GM18517 (cell line): ENCODE data around the gene NOTCH4.
"Not testable (repeated sequence)": the region's sequence is repeated elsewhere in the genome, so short reads cannot be mapped to it uniquely, and the experiment has no call there.

Experiments used
- ATAC-seq: cut with Tn5 transposase; IDR thresholded peaks from one replicate; pipeline ENCODE4 v1.9.1; 2021; ENCODE audit warnings: mild to moderate bottlenecking, moderate library complexity; ENCODE audit not compliant: unreplicated experiment

Gene NOTCH4

DNA sequence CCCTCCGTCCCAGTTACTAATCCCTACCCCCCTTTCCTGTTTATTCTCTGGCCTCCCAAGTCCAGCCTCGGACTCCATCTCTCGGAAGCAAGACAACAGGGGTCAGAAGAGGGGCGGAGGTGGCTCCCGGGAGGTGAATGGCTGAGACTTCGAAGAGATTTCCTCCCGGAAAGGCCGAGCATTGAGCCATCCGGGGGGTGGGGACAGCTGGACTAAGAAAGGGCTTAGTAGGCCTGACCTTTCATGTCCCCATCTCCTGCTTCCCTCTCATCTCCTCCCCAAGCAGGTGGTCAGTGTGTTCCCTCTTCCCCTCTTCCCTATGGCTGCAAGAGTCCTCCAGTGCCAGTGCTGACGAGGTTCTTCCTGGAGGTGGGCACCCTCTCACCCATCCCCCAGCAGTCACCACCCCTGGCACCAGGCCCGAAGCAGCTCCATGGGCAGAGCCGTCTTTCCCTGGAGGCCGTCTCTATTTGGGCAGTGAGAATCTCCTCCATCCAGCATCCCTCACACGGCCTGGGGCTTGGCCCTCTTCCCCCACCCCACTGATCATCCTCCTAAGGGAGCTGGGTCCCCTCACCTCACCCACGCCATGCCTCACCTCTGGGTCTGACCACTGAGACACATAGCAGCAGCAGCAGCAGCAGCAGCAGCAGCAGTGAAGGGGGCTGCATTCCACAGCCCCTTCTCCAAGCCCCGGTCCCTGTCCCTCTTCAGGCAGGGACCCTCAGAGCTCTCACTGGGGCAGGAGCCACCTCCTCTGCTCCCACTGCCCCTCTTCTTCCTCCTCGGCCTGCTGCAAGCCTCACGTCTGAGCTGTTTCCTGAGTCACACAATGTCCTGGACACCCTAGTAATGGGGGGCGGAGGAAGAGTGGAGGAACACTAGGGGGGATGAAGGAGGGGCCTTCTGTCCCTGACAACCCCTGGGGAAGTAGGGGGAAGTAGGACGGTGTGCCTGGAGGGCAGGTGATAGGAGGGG is at the start of gene NOTCH4:
Gene NOTCH4 (minus strand): TSS at position 810 of the 978 bp plus-strand sequence. CDS start 139 bp downstream, at position 671.
- ATAC-seq = no peak

DNA sequence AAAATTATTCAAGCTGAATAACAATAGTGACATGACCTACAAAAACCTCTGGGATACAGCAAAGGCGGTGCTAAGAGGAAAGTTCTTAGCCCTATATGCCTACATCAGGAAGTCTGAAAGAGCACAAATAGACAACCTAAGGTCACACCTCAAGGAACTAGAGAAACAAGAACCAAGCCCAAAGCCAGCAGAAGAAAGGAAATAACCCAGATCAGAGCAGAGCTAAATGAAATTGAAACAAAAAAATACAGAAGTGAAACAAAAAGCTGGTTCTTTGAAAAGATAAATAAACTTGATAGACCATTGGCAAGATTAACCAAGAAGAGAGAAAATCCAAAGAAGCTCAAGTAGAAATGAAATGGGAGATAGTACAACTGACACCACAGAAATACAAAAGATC is 47.6 kb upstream of the NOTCH4 start:
- ATAC-seq = no peak

DNA sequence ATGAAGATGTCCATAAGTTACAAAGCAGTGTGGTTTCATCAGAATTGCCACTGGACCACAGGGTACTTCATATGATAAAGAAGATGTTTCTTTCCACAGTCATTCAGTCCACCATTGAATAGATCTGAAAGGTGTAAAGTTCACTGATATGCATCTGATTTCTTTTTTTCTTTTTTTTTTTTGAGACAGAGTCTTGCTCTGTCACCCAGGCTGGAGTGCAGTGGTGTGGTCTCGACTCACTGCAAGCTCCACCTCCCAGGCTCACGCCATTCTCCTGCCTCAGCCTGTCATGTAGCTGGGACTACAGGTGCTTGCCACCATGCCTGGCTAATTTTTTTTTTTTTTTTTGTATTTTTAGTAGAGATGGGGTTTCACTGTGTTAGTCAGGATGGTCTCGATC is 44.6 kb upstream of the NOTCH4 start:
- ATAC-seq = not testable (repeated sequence)

DNA sequence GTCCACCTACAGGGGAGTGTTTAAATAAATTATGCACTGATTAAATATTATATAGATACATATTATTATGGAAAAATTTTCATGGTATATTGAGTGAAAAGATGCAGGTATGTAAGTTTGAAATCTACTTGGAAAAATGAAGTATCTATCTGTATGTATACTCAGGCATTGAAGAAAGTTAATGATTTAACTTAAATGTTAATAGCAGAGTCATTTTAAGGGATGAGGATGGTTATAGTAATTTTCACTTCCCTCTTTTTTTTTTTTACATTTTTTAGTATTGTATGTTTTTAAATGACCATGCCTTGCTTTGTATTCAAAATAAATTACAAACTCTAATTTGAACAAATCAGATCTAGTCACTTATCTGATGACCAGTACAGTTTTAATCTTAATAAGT is 43.2 kb upstream of the NOTCH4 start:
- ATAC-seq = no peak

DNA sequence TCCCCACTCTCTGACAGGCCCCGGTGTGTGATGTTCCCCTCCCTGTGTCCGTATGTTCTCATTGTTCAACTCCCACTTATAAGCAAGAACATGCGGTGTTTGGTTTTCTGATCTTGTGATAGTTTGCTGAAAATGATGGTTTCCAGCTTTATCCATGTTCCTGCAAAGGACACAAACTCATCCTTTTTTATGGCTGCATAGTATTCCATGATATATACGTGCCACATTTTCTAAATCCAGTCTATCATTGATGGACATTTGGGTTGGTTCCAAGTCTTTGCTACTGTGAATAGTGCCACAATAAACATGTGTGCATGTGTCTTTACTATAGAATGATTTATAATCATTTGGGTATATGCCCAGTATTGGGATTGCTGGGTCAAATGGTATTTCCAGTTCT is 33.4 kb upstream of the NOTCH4 start:
- ATAC-seq = not testable (repeated sequence)

DNA sequence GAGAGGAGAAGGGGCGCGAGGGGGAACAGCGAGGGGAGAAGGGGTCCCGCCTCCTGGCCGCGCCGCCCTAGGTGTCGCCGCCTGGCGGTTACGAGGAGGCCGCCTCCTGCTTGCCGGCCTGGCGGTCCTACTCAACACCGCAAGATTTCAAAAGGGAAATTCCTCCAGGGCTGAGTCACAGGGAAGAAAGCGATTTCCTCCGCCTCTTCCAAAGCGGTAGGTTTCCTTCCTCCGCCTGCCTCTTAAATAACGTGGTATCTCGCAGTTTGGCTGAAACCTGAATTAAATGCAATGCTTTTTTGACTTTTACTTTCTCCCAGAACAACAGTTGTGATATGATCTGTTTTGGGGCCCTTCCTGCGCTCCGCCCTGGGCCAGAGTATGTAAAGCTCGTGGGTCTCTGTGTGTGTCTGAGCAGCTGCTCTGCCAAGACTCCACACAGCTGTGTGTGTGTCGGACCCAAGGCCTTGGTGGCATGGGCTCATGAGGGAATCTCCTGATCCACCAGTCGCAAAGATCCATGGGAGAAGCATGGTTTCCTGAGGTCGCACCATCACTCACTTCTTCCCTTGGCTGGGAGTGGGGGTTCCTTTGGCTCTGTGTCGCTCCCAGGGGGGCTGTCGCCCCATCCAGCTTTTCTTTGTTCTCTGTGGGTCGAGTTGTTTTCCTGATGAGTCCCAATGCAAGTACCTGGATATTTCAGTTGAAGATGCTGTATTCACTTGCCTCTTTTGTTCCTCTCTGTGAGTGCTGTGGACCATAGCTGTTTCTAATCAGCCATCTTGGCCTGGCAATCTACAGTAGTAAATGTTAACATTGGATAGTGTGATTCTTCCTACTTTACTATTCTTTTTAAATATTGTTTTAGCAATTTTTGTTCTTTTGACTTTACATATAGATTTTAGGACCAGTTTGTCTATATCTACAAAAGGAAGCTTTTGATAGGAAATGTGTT is 31.6 kb upstream of the NOTCH4 start:
- ATAC-seq = no peak

DNA sequence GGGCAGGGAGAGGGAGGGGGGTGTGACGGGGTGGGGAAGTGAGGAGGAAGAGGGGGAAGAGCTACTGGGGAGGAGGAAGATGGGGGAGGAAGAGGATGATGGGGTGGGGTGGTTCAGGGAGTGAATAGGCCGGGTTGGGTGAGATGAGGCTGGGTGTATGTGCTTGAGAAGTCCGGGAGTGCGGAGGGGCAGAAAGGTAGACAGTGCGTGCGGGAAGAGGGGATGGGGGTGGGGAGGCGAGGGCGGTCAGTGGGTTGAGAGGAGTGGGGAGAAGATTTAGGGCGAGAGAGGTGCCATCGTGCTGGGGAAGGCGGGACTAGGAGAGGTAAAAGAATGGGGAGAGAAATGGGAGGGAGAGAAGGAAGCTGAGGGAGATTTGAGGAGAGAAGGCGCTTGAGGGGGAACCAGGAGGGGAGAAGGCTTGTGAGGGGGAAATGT is 30.9 kb upstream of the NOTCH4 start:
- ATAC-seq = no peak

DNA sequence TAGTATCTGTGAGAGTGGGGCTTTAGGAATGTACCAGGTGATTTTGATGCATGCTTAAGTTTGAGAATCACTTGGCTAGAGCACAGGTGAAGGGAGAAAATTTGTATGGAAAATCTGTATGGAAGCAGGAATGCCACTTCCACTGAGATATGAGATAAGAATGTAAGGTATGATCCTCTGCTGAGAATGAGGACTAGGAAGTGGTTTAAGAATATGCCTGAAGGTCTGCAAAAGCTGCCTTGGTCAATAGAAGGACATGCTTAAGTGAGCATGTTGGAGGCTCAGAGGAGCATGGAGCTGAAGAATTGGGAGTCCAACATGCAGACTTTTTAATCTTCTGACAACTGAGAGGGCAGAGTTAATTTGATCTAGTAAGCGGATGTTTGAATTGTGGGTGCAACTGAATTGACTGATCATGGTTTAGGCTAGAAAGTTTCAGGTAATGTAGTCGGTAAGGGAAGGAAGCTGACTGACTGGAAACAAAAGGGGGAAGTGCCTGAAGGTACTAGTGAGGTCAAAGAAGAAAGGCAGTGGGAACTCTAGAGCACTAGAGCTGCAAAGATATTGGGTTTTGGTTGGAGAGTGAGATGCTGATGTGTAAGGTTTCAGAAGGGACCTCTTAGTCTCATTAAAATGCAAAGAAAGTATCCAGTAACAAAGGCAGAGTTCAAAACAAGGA is 28.6 kb upstream of the NOTCH4 start:
- no peak for ATAC-seq

DNA sequence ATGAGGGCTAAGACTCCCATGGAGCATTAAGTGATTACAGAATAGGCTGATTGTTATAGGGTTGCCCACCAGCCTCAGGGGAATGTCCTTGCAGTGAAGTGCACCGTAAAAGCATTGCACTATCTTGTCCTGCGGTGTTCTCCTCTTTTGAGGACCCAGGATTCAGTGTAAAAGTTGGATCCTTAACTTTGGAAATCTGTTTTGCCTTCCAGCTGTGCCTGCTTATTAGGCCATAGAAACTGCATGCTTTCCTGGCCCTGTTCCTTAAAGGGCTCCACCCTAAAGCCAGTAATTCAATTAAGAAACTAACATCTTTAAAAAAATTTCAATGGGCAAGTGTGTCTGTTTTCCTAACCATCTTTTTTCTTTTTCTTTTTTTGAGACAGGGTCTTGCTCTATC is 25.4 kb upstream of the NOTCH4 start:
- ATAC-seq = no peak

DNA sequence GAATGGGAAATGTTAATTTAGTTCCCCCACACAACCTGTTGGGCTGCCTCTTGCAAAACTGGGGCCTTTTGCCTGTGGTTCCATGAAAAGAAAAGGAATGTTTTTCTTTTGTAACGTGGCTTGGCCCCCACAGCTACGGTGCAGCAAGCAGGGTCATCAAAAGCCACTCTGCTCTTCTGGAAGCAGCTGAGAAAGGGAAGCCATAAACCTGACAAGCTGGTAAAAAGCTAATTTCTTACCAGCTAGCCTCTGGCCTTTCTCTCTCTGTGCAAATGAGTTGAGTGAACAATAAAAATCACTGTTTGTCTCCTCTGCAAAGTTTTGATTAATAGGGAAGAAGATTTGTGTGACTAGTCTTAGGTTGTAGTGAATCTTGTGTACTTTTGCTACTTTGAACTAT is 23.5 kb upstream of the NOTCH4 start:
- ATAC-seq = no peak

DNA sequence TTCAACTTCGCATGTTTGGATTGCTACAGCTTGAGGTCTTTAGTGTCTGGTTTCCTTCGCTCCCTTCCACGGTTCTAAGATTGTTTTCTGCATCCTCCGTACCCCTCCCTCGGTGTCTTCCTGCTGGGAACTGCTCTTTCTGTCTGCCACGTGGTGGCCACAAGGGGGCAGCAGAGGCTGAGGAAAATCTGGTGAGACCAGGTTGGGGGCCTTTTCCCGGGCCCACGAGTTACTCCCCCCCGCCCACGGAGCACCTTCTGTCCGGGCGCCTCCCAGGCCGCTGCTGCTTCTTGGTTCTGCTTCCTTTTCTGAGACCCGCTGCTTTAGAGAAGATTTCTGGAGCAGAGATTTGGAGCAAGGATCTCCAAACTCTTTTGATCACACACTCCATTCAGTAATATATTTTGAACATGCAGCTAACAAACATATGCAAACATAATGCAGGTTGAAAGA is 21.1 kb upstream of the NOTCH4 start:
- ATAC-seq = no peak

DNA sequence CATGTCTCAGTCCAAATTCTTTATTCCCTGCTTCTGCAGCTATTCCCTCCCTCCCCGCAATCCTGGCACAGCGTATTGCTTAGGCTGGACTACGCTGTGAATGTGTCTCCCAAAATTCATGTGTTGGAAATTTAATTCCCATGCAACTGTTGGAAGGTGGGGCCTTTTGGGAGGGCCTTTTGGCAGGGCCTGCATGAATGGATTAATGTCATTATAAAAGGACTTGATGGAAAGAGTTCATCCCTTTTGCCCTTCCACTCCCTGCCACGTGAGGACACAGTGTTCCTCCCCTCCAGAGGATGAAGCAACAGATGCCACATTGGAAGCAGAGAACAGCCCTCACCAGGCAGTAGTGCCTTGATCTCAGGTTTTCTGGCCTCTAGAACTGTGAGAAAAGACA is 20.4 kb upstream of the NOTCH4 start:
- ATAC-seq = no peak

DNA sequence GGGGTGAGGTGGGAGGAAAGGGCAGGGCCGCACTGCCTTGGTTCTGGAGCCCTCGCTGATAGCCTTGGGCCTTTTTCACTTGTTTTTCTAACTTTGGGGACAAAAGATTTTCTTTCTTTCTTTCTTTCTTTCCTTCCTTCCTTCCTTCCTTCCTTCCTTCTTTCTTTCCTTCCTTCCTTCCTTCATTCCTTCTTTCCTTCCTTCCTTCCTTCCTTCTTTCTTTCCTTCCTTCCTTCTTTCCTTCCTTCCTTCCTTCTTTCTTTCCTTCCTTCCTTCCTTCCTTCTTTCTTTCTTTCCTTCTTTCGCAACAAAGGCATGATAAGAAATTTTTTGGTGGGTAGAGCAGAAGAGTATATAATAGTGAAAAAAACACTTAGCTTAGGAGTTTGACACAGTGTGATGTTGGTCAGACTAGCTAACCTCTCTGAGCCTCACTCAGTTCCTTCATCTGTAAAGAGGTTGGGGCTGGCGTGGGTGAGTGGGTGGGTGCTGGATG is 18.5 kb upstream of the NOTCH4 start:
- ATAC-seq = not testable (repeated sequence)

DNA sequence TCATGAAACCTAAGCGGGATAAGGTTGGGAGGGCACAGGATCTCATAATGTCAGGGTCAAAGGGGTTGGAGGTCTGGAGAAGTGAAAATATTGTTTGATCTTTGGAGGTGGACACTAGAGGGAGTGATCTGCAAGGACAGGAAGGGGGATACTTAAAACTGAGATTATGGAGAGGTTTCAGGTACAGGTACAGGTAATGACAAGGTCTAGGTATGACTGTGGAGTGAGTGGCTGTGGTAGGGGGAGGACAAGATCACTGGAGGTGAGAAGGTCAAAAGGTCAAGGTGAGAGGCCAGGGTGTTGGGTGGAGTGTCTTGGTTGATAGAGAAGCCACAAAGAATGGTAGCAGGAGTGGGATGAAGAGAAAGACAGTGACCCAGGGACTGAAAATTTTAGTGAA is 16.8 kb upstream of the NOTCH4 start:
- ATAC-seq = no peak

DNA sequence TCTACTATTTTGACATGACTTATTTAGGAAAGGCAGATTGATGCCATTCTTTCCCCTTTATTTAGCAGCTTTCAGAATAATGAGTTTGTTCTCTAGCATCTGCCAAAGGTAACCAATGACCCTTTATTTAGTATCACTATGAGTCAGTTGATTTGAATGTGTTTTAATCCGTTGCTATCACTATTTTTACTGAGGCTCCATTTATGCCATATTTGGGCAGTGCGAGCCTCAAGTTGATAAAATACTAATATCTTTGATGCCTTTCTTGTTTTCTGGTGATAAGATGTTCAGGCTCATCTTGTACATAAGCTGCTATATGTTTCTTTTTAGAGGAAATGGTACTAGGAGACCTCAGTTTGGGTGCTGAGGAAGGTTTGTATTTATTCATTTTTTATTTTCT is 15.6 kb upstream of the NOTCH4 start:
- no peak for ATAC-seq

DNA sequence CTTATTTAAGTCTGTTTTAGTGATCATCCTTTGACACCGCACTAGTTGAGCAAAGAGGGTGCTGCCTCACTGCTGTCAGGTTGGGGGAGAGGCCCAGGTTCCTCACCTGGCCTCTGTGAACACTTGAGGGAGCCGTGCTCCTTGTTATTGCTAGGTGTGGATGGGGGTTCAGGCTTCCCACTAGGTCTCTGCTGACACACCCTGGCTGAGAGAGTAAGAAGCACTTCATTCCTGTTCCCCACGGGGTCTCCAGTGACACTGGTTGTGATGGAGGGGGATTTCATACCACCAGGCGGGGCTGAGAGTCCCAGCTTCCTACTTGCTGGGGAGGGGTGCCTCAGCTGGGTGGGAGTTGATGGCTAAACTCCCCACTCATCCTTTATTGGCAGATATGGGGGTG is 11.1 kb upstream of the NOTCH4 start:
- no peak for ATAC-seq

DNA sequence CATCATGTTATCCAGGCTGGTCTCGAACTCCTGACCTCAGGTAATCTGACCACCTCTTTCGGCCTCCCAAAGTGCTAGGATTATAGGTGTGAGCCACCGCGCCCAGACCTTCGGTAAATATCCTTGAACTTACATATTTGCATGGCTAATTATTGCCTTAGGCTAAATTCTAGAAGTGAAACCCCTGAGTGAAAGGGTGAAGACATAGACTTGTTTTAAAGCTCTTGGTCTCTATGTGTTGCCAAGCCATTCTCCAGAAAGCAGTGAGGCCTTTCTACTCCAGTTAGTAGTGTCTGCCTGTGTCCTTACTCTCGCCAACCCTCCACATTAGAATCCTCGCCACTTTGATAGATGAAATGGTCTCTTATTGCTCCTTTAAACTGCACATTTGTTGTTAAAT is 2.6 kb upstream of the NOTCH4 start:
- ATAC-seq = no peak

DNA sequence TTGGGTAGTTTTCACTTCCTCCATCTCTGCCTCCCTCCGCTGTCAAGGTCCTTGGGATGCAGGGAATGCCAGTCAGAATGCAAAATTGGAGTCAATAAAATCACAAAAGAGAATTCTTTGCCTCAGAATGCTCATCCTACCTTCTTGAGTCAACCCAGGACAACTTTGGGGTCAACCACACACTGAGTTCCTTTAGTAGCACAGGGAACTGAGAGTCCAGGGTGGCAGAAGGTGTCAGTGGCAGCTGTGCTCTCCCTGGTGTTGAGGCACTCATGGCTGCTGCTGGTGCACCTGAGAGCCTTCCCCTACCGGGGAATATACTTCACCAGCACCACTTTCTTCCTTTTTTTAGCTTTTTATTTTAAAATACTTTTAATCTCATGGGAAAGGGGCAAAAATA is 829 bp upstream of the NOTCH4 start:
- no peak for ATAC-seq

DNA sequence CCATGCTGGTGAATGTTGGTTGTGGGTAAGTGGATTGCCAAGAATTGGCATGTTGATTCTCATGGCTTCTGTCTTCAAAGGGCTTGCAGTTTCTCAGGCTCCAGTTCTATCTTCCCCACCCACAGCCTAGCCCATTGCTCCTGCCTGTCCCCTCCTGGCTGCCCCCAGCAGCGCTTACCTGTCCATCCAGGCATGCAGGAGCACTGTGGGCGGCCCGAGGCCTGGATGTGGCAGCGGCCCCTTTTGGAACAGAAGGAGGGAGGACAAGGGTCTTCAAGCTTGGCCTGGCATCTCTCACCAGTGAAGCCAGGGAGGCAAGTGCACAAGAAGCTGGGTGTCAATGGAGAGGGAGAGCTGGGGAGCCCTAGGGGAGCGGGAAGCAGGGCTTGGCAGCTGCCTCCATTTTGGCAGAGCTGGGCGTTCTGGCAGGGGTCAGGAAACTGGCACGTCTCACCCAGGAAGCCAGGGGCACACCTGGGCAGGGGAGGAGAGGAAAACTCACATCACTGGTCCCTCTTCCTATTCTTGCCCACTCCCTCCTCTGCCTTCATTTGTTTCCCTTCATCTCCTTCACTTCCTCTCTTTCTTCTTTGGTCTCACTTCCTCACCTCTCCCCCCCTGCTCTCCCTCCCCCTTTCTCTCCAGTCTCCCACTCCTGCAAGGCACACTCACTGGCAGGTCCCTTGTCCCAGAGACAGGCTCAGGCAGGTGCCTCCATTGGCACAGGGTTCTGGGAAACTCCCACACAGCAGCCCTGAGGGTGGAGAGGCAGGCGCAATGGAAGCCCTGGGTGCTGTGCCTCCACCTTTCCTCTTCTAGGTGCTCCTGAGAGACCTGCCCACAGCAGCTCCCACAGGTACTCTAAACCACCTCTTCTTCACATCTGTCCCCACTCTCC is 1.3 kb downstream of the NOTCH4 start:
- ATAC-seq = no peak

DNA sequence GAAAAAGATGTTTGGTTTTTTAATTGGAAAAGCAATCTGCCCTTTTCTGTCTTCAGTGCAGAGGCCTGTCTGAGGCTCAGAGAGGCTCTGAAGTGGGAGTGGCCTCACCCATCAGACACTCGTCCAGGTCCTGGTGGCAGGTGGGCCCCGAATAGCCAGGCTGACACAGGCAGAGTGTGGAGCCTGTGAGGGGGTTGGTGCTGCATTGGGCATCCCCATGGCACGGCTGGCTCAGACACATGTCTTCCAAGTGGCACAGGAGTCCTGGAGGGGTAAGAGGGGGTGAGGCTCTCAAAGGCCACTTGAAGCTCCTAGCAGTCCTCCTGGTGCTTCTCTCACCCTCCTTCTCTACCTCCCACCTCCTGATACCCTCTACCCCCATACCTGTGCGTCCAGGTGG is 3.8 kb downstream of the NOTCH4 start:
- no peak for ATAC-seq
